Measurements from ENCODE around the gene UBE2J2. TPM values are rescaled to one million over a fixed set of nuclear protein-coding genes. Genes with fewer than 3 reads are reported as not detected.

Gene UBE2J2
- total RNA-seq, 3 donors from 2014 or later (not counting 1 experiment from before 2014, with no cell fraction given), result 66.0 to 84.2 (median 78.1) TPM

DNA sequence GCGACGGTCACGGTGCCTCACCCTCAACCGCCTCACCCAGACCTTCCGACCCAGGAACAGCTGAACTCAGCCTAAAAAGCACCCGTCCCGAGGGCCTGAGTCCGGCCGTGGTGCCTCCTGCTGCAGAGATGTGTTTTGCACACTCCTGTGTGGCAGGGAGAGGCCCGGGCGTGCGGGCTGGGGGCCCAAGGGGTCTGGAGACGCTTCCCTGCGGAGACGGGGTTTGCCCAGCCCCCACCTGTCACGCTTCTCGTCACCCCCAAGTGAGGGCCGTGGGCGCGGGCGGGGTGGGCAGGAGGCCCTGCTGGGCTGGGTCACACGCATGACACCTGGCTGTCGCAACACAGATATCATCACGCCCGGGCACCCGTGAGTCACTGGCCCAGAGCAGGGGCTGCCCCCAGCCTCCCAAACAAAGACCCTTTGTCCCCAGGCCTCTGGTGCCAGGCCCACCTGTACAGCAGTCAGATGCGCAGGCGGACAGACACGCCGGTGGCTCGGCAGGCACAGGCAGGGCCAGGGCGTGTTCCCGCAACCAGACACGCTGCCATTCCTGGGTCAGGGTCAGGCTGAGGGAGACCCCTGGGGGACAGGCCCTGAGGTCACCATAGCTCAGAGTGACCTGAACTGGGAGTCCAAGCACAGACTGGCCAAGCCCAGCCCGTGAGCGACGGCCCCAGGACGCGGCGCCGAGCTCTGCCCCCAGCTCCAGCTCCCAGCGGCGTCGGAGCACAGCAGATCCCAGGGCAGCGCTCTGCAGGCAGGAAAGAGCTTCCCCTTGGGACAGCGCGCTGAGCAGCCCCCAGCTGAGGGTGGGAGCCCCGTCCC is 35.6 kb downstream of the UBE2J2 start:
- peaks cover 17% of the 10 kb centered on the region for H3K4me1 ChIP-seq (ENCODE audit: control insufficient read depth, insufficient read depth, low read length)
- intact Hi-C loops (cut with micrococcal nuclease), result no loop called here
- DNase-seq (no peak), ATAC-seq (no peak)
- Mint-ChIP-seq H3K36me3 (no peaks in the 10 kb centered on the region), H3K9me3 (no peaks in the 10 kb centered on the region), H3K4me1 (peaks cover 10% of the 10 kb centered on the region in 2 donors), H3K27ac (no peak overlapping the region), H3K27me3 (ENCODE audit: low read depth in 2 of 2) (no peaks in the 10 kb centered on the region), H3K4me3 (no peak overlapping the region)
- H3K36me3 ChIP-seq (ENCODE audit: control insufficient read depth, insufficient read depth, low read length), result peaks cover 5% of the 10 kb centered on the region
- H3K4me3 ChIP-seq (ENCODE audit: low read length), result no peak overlapping the region
- peaks cover 2% of the 10 kb centered on the region for H3K27me3 ChIP-seq (ENCODE audit: control insufficient read depth, insufficient read depth, low read length)
- 62% methylated on average over 48 of the region's 48 CpGs for WGBS (ENCODE audit: insufficient coverage)
- H3K27ac ChIP-seq (ENCODE audit: low read length), result no peak overlapping the region
- H3K9me3 ChIP-seq (ENCODE audit: control insufficient read depth, insufficient read depth, low read length), result no peaks in the 10 kb centered on the region
- TF ChIP-seq, protein P1, sequence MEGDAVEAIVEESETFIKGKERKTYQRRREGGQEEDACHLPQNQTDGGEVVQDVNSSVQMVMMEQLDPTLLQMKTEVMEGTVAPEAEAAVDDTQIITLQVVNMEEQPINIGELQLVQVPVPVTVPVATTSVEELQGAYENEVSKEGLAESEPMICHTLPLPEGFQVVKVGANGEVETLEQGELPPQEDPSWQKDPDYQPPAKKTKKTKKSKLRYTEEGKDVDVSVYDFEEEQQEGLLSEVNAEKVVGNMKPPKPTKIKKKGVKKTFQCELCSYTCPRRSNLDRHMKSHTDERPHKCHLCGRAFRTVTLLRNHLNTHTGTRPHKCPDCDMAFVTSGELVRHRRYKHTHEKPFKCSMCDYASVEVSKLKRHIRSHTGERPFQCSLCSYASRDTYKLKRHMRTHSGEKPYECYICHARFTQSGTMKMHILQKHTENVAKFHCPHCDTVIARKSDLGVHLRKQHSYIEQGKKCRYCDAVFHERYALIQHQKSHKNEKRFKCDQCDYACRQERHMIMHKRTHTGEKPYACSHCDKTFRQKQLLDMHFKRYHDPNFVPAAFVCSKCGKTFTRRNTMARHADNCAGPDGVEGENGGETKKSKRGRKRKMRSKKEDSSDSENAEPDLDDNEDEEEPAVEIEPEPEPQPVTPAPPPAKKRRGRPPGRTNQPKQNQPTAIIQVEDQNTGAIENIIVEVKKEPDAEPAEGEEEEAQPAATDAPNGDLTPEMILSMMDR (IDR thresholded peaks at IDR 0.05), result no peak

DNA sequence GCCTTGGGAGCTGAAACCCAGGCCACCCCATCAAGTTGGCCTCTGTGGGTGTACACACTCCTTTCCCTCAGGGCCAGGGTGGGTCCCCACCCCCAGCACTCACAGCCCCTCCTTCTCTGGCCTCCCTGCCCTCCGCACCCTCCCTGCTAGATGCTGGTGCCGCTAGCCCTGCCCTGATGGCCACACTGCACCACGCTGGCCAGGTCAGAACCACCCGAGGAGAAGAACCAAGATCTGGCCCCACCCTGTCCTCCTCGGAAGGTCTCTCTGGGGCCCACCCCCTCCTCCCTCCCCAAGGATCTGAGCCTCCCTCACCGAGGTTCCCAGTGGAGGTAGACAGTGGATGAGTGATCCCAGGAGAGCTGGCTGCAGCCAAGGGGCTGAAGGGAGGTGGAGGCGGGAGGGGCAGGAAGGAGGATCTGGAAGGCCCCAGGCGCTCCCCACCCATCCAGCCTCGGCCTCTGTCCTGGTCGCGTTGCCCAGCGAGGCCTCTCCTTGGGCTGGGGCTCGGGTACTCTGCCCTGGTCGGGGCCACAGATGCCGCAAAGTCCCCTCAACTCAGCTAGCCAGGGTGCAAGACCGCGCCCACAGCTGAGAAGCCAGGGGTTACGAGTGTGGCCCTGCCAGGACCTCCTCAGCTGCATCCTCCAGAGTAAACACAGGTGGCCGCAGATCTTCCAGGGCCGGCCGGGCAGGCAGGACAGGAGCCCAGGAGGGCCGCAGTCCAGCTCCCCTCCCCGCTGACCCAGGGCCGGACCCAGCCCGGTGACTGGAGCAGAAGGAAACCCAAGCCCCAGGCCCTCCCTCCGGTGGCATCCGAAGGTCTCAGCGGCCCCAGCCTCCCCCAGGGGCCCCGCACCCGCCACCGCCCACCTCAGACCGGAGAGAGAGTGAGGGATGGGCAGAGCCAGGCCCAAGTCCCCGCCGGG is 36.4 kb downstream of the UBE2J2 start:
- no peak overlapping the region for H3K27ac Mint-ChIP-seq
- ATAC-seq, result no peak
- no peak for DNase-seq
- Histone ChIP-seq H3K27me3 (ENCODE audit: control insufficient read depth, insufficient read depth, low read length) (peaks cover 2% of the 10 kb centered on the region), H3K9me3 (ENCODE audit: control insufficient read depth, insufficient read depth, low read length) (no peaks in the 10 kb centered on the region), H3K27ac (ENCODE audit: low read length) (no peak overlapping the region), H3K4me1 (ENCODE audit: control insufficient read depth, insufficient read depth, low read length) (peaks cover 21% of the 10 kb centered on the region), H3K36me3 (ENCODE audit: control insufficient read depth, insufficient read depth, low read length) (peaks cover 5% of the 10 kb centered on the region), H3K4me3 (ENCODE audit: low read length) (no peak overlapping the region)
- intact Hi-C loops (cut with micrococcal nuclease), result no loop called here
- H3K4me3 Mint-ChIP-seq, result no peak overlapping the region
- H3K4me1 Mint-ChIP-seq, result peaks cover 10% of the 10 kb centered on the region in 2 donors
- 61% methylated on average over 32 of the region's 34 CpGs for WGBS (ENCODE audit: insufficient coverage)
- no peaks in the 10 kb centered on the region for H3K36me3 Mint-ChIP-seq
- TF ChIP-seq, protein P1 (IDR thresholded peaks at IDR 0.05), result no peak
- no peaks in the 10 kb centered on the region for H3K27me3 Mint-ChIP-seq (ENCODE audit: low read depth in 2 of 2)
- H3K9me3 Mint-ChIP-seq, result no peaks in the 10 kb centered on the region

DNA sequence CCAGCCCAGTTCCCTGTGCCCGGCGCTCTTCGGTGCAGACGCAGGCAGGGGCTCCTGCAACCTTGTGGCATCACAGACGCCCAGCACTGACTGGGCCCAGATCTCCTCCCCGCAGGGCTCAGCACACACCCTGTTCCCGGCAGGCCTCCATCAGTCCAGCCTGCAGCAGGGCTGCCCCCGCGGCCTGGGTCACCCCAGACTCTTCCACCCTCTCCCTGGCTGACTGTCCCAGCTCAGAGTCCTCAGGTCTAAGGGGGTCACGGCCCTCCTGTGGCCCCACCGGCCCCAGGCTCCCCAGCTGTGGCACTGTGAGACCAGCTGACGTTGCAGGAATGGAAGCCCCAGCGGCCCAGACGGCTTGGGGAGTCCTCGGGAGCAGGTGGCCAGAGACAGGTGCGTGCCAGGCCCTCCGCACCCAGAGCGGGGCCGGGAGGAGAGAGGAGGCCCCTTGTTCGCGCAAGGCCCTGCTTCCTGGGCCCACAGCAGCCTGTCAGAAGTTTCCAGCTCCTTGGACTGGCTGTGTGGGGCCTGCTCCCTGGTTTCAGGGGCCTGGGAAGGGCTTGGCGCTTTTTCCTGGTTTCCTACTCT is 37.4 kb downstream of the UBE2J2 start:
- TF ChIP-seq, protein P1 (IDR thresholded peaks at IDR 0.05), result no peak
- no peak for DNase-seq
- peaks cover 10% of the 10 kb centered on the region in 2 donors for H3K4me1 Mint-ChIP-seq
- WGBS (ENCODE audit: insufficient coverage), result 90% methylated on average over 22 of the region's 22 CpGs
- H3K36me3 ChIP-seq (ENCODE audit: control insufficient read depth, insufficient read depth, low read length), result peaks cover 5% of the 10 kb centered on the region
- no peak overlapping the region for H3K4me3 Mint-ChIP-seq
- no peaks in the 10 kb centered on the region for H3K36me3 Mint-ChIP-seq
- no peak overlapping the region for H3K27ac ChIP-seq (ENCODE audit: low read length)
- H3K4me1 ChIP-seq (ENCODE audit: control insufficient read depth, insufficient read depth, low read length), result peaks cover 22% of the 10 kb centered on the region
- ATAC-seq, result no peak
- no peak overlapping the region for H3K27ac Mint-ChIP-seq
- peaks cover 2% of the 10 kb centered on the region for H3K27me3 ChIP-seq (ENCODE audit: control insufficient read depth, insufficient read depth, low read length)
- intact Hi-C loops (cut with micrococcal nuclease), result no loop called here
- no peaks in the 10 kb centered on the region for H3K9me3 ChIP-seq (ENCODE audit: control insufficient read depth, insufficient read depth, low read length)
- H3K27me3 Mint-ChIP-seq (ENCODE audit: low read depth in 2 of 2), result no peaks in the 10 kb centered on the region
- H3K9me3 Mint-ChIP-seq, result no peaks in the 10 kb centered on the region
- H3K4me3 ChIP-seq (ENCODE audit: low read length), result no peak overlapping the region

All from natural killer cell (primary cell).